Measurements from ENCODE around the gene INPP5A.
"Not testable (repeated sequence)": the region's sequence is repeated elsewhere in the genome, so short reads cannot be mapped to it uniquely, and the experiment has no call there.

Gene INPP5A

GRCh38 chr10:132669208-132669861 lies 131.7 kb downstream of the INPP5A start:
- DNase-seq: no peak
- in situ Hi-C loops (cut with MboI; ENCODE audit: low pct_unique_long_range_greater_than_20kb, low sequenced_read_pairs): no loop called here

- in situ Hi-C loops (cut with MboI; ENCODE audit: low pct_unique_long_range_greater_than_20kb, low sequenced_read_pairs): no loop called here
- DNase-seq: no peak
Observed at GRCh38 chr10:132670546-132671227, 133.1 kb downstream of the INPP5A start.

- in situ Hi-C loops (cut with MboI; ENCODE audit: low pct_unique_long_range_greater_than_20kb, low sequenced_read_pairs): no loop called here
- no peak for DNase-seq
Observed at GRCh38 chr10:132671228-132672154, 133.9 kb downstream of the INPP5A start.

- in situ Hi-C loops (cut with MboI; ENCODE audit: low pct_unique_long_range_greater_than_20kb, low sequenced_read_pairs); DNase-seq: not testable (repeated sequence)
Observed at GRCh38 chr10:132673746-132674145, 136.2 kb downstream of the INPP5A start.

GRCh38 chr10:132674311-132674710 lies 136.7 kb downstream of the INPP5A start:
- in situ Hi-C loops (cut with MboI; ENCODE audit: low pct_unique_long_range_greater_than_20kb, low sequenced_read_pairs): no loop called here
- no peak for DNase-seq

- in situ Hi-C loops (cut with MboI; ENCODE audit: low pct_unique_long_range_greater_than_20kb, low sequenced_read_pairs): no loop called here
- no peak for DNase-seq
Observed at GRCh38 chr10:132675031-132675740, 137.6 kb downstream of the INPP5A start.

GRCh38 chr10:132676193-132676891 lies 138.8 kb downstream of the INPP5A start:
- DNase-seq: no peak
- in situ Hi-C loops (cut with MboI; ENCODE audit: low pct_unique_long_range_greater_than_20kb, low sequenced_read_pairs): no loop called here

- no peak for DNase-seq
- in situ Hi-C loops (cut with MboI; ENCODE audit: low pct_unique_long_range_greater_than_20kb, low sequenced_read_pairs): no loop called here
Observed at GRCh38 chr10:132677096-132677472, 139.5 kb downstream of the INPP5A start.

GRCh38 chr10:132677473-132678227 lies 140.1 kb downstream of the INPP5A start:
- in situ Hi-C loops (cut with MboI; ENCODE audit: low pct_unique_long_range_greater_than_20kb, low sequenced_read_pairs): no loop called here
- DNase-seq: no peak

GRCh38 chr10:132678436-132679216 lies 141.0 kb downstream of the INPP5A start:
- DNase-seq: no peak
- in situ Hi-C loops (cut with MboI; ENCODE audit: low pct_unique_long_range_greater_than_20kb, low sequenced_read_pairs): no loop called here

GRCh38 chr10:132679217-132679595 lies 141.6 kb downstream of the INPP5A start:
- no peak for DNase-seq
- in situ Hi-C loops (cut with MboI; ENCODE audit: low pct_unique_long_range_greater_than_20kb, low sequenced_read_pairs): no loop called here

- no peak for DNase-seq
- in situ Hi-C loops (cut with MboI; ENCODE audit: low pct_unique_long_range_greater_than_20kb, low sequenced_read_pairs): no loop called here
Observed at GRCh38 chr10:132679640-132680039, 142.1 kb downstream of the INPP5A start.

- in situ Hi-C loops (cut with MboI; ENCODE audit: low pct_unique_long_range_greater_than_20kb, low sequenced_read_pairs); DNase-seq: not testable (repeated sequence)
Observed at GRCh38 chr10:132680741-132681140, 143.2 kb downstream of the INPP5A start.

- no peak for DNase-seq
- in situ Hi-C loops (cut with MboI; ENCODE audit: low pct_unique_long_range_greater_than_20kb, low sequenced_read_pairs): no loop called here
Observed at GRCh38 chr10:132681858-132682755, 144.5 kb downstream of the INPP5A start.

GRCh38 chr10:132684164-132684891 lies 146.7 kb downstream of the INPP5A start:
- in situ Hi-C loops (cut with MboI; ENCODE audit: low pct_unique_long_range_greater_than_20kb, low sequenced_read_pairs): no loop called here
- DNase-seq: no peak
